Glutamatergic neuron (in vitro differentiated cells): ENCODE results near the gene PRRX2. TPM values are rescaled to one million over a fixed set of nuclear protein-coding genes. Genes with fewer than 3 reads are reported as not detected.

ENCODE experiments used
- DNase-seq: peaks from one replicate; pipeline ENCODE4 v3.0.0; 2022
- H3K27ac Mint-ChIP-seq: one replicate; pipeline ENCODE4 v1.8.0; 2020; ENCODE audit warnings: mild to moderate bottlenecking, mixed read lengths, inconsistent platforms; ENCODE audit not compliant: unreplicated experiment
- H3K27me3 Mint-ChIP-seq: one replicate; pipeline ENCODE4 v1.8.0; 2020; ENCODE audit warnings: mild to moderate bottlenecking, moderate library complexity, mixed read lengths, inconsistent platforms; ENCODE audit not compliant: unreplicated experiment
- H3K36me3 Mint-ChIP-seq: one replicate; pipeline ENCODE4 v1.8.0; 2020; ENCODE audit warnings: mild to moderate bottlenecking, mixed read lengths, inconsistent platforms; ENCODE audit not compliant: unreplicated experiment
- H3K4me1 Mint-ChIP-seq: one replicate; pipeline ENCODE4 v1.8.0; 2020; ENCODE audit warnings: mild to moderate bottlenecking, low read depth, mixed read lengths, inconsistent platforms; ENCODE audit not compliant: unreplicated experiment
- H3K4me3 Mint-ChIP-seq: one replicate; pipeline ENCODE4 v1.8.0; 2020; ENCODE audit warnings: mild to moderate bottlenecking, mixed read lengths, inconsistent platforms; ENCODE audit not compliant: unreplicated experiment
- H3K9me3 Mint-ChIP-seq: one replicate; pipeline ENCODE4 v1.8.0; 2020; ENCODE audit warnings: mild to moderate bottlenecking, moderate library complexity, mixed read lengths, inconsistent platforms; ENCODE audit not compliant: unreplicated experiment
- total RNA-seq: library from RNA; stranded (reverse); fragmentation: NEBNext Ultra II Directional; extraction: Animal tissue kit (Norgen Biotek cat#: 25700); gene quantifications from one replicate; pipeline ENCODE4 v1.2.1, GENCODE V29; 2021; ENCODE audit not compliant: unreplicated experiment
- TF ChIP-seq, protein P1 (sequence below): fragments of 200-600 bp; sonication (generic); IDR thresholded peaks from one replicate; pipeline ENCODE4 v1.5.0; 2021; ENCODE audit not compliant: partially characterized antibody, unreplicated experiment

PRRX2 gene
- total RNA-seq, 1 donor from 2014 or later: 2.3 TPM

DNA sequence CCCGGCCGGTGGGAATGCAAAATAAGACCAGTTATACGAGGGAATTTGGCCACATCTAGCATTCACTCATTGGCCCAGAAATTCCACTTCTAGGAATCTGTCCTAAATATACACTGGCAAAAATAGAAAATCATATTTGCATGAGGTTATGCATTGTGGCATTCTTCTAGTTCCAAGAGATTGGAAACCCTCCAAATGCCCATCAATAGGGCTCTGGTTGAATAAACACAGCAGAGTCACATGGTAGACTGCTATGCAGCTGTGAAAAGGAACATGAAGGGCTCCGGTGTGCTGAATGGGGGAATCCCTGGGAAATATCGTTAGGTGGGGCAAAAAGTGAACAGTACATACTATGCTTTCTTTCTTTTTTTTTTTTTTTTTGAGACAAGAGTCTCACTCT lies 50.6 kb downstream of the PRRX2 start:
- Mint-ChIP-seq H3K4me1 (peaks cover 11% of the 10 kb centered on the region), H3K4me3 (no peak overlapping the region), H3K9me3 (peaks cover 1% of the 10 kb centered on the region), H3K27me3 (peaks cover 5% of the 10 kb centered on the region), H3K27ac (no peak overlapping the region), H3K36me3 (no peaks in the 10 kb centered on the region)
- DNase-seq: no peak
- TF ChIP-seq, protein P1, sequence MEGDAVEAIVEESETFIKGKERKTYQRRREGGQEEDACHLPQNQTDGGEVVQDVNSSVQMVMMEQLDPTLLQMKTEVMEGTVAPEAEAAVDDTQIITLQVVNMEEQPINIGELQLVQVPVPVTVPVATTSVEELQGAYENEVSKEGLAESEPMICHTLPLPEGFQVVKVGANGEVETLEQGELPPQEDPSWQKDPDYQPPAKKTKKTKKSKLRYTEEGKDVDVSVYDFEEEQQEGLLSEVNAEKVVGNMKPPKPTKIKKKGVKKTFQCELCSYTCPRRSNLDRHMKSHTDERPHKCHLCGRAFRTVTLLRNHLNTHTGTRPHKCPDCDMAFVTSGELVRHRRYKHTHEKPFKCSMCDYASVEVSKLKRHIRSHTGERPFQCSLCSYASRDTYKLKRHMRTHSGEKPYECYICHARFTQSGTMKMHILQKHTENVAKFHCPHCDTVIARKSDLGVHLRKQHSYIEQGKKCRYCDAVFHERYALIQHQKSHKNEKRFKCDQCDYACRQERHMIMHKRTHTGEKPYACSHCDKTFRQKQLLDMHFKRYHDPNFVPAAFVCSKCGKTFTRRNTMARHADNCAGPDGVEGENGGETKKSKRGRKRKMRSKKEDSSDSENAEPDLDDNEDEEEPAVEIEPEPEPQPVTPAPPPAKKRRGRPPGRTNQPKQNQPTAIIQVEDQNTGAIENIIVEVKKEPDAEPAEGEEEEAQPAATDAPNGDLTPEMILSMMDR: no peak

DNA sequence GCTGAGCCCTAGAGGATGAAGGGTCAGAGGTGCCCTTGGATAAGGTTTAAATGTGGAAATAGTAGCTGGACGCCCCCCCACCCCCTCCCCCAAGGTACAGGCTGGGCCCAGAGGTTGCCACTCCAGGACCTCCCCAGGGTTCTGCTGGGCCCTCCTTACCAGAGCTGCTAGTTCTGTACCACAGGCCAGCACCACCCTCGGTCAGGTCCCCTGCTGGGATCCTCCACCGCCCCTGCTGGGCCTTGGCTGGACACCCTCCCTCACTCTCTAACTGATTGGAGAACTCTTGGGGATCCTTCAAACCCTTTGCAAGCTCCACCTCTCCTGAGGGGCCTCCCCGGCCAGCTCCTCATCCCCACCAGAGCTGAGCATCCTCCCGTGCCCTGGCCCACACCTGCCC lies 52.5 kb downstream of the PRRX2 start:
- Mint-ChIP-seq H3K27me3 (peaks cover 5% of the 10 kb centered on the region), H3K9me3 (peaks cover 1% of the 10 kb centered on the region), H3K36me3 (no peaks in the 10 kb centered on the region), H3K4me1 (peaks cover under 1% of the 10 kb centered on the region), H3K27ac (no peak overlapping the region), H3K4me3 (no peak overlapping the region)
- TF ChIP-seq, protein P1: no peak
- DNase-seq: no peak

DNA sequence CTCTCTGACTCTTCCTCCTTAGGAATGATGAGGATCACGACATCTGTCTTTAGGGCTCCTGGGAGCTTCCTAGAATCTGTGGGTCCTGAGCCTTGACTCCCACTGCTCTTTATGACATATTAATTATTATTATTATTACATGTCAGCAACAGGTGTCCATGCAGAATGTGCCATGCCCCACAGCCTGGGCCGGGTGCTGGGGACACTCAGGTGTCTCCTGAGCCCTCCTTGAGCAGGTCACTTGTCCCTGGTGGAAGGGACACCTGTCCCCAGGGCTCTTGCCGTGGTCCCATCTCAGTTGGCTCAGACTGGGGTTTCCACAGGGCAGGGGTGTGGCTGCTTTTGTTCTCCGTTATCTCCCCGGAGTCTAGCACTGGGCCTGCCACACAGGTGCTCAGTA lies 53.2 kb downstream of the PRRX2 start:
- no peaks in the 10 kb centered on the region for H3K36me3 Mint-ChIP-seq
- no peak for DNase-seq
- H3K9me3 Mint-ChIP-seq: peaks cover 1% of the 10 kb centered on the region
- H3K27me3 Mint-ChIP-seq: peaks cover 5% of the 10 kb centered on the region
- no peaks in the 10 kb centered on the region for H3K4me1 Mint-ChIP-seq
- H3K4me3 Mint-ChIP-seq: no peak overlapping the region
- no peak overlapping the region for H3K27ac Mint-ChIP-seq
- TF ChIP-seq, protein P1: no peak

DNA sequence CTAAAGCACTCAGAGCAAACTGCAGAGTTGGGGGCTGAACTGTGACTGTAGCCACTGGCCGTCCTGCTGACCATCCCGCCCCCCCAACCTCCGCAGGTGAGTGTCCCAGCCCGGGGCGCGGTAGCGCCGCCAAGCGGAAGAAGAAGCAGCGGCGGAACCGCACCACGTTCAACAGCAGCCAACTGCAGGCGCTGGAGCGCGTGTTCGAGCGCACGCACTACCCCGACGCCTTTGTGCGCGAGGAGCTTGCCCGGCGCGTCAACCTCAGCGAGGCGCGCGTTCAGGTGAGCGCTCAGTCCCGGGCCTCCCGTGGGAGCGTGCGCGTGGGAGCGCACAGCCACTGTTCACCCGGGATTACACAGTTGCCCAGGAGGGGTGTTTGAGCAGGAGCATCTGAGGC lies 53.7 kb downstream of the PRRX2 start:
- Mint-ChIP-seq H3K27me3 (peaks cover 5% of the 10 kb centered on the region), H3K27ac (no peak overlapping the region), H3K9me3 (peaks cover 1% of the 10 kb centered on the region), H3K4me1 (no peaks in the 10 kb centered on the region), H3K4me3 (no peak overlapping the region), H3K36me3 (no peaks in the 10 kb centered on the region)
- DNase-seq: no peak
- TF ChIP-seq, protein P1: no peak

DNA sequence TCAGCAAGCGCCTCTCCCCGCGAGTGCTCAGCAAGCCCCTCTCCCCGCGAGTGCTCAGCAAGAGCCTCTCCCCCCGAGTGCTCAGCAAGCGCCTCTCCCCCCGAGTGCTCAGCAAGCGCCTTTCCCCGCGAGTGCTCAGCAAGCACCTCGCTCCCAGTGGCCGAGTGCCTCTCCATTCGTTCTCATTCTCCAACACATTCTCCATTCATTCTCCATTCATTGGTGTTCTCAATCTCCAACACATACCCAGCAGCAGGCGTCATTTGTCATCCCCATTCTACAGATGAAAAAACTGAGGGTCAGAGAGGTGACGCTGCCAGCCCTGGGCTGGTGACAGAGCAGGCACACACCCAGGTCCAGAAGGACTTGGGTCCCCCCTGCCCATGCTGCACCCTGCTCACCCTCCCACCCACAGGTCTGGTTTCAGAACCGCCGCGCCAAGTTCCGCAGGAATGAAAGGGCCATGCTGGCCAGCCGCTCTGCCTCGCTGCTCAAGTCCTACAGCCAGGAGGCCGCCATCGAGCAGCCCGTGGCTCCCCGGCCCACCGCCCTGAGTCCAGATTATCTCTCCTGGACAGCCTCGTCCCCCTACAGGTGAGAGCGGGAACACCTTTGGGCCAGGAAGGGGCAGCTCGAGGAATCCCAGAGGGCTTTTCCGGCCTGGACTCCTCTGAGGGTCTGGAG lies 54.9 kb downstream of the PRRX2 start:
- peak; percentile 45 for DNase-seq
- peaks cover 5% of the 10 kb centered on the region for H3K27me3 Mint-ChIP-seq
- TF ChIP-seq, protein P1: peak; percentile 74
- peaks cover 2% of the 10 kb centered on the region for H3K4me1 Mint-ChIP-seq
- peaks cover 1% of the 10 kb centered on the region for H3K9me3 Mint-ChIP-seq
- H3K36me3 Mint-ChIP-seq: no peaks in the 10 kb centered on the region
- H3K27ac Mint-ChIP-seq: no peak overlapping the region
- H3K4me3 Mint-ChIP-seq: no peak overlapping the region
